HFFc6 (cell line): ENCODE measurements around the gene MYOD1. TPM values are rescaled to one million over a fixed set of nuclear protein-coding genes. Genes with fewer than 3 reads are reported as not detected.

Experiments used
- DNase-seq: peaks from one replicate; pipeline ENCODE4 v3.0.0-alpha.2; 2018
- H3K27ac Mint-ChIP-seq: 2 replicates; pipeline ENCODE4 v1.8.0; 2020; ENCODE audit warnings: mild to moderate bottlenecking, mixed read lengths
- H3K27me3 Mint-ChIP-seq: 2 replicates; pipeline ENCODE4 v1.8.0; 2021; ENCODE audit warnings: mild to moderate bottlenecking, moderate library complexity, mixed read lengths; ENCODE audit not compliant: insufficient read depth
- H3K36me3 Mint-ChIP-seq: 2 replicates; pipeline ENCODE4 v1.8.0; 2021; ENCODE audit warnings: low read depth, mixed read lengths
- H3K4me1 Mint-ChIP-seq: 2 replicates; pipeline ENCODE4 v1.8.0; 2020; ENCODE audit warnings: low read depth, mixed read lengths
- H3K4me3 Mint-ChIP-seq: 2 replicates; pipeline ENCODE4 v1.8.0; 2020; ENCODE audit warnings: mild to moderate bottlenecking, moderate library complexity, mixed read lengths
- H3K9me3 Mint-ChIP-seq: 2 replicates; pipeline ENCODE4 v1.8.0; 2020; ENCODE audit warnings: mild to moderate bottlenecking, mixed read lengths
- total RNA-seq, 6 experiments: library from RNA; stranded (reverse); fragmentation: NEBNext Ultra II Directional; extraction: Animal tissue kit (Norgen Biotek cat#: 25700); gene quantifications; 2 replicates in 1 of 6; 3 replicates in 5 of 6; pipeline ENCODE4 v1.2.3, GENCODE V29; 2021
- TF ChIP-seq, protein P1 (sequence below): fragments of 200-600 bp; sonication (generic); IDR thresholded peaks from 2 replicates; pipeline ENCODE4 v1.5.0; 2021; ENCODE audit warnings: antibody characterized with exemption, mild to moderate bottlenecking

The MYOD1 gene
- total RNA-seq, 6 experiments from 2014 or later, result not detected

DNA sequence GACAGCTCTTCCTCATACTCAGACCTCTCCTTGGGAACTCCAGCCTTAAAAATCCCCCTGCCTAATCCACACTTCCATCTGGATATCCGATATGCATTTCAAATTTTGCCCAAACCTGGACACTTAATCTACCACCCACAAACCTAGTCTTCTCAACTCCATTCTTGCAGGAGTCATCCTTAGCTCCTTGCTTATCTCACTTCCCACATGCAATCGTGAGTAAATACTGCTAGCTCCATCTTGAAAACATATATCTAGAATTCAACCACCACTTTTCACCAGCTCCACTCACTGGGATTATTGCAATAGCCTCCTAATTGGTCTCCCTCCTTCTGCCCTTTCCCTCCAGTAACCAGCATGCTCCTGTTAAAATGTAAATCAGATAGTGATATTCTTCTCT is 2.6 kb upstream of the MYOD1 start:
- Mint-ChIP-seq H3K9me3 (no peaks in the 10 kb centered on the region), H3K4me3 (no peak overlapping the region), H3K27me3 (peaks cover 22% of the 10 kb centered on the region), H3K4me1 (no peaks in the 10 kb centered on the region), H3K36me3 (no peaks in the 10 kb centered on the region), H3K27ac (no peak overlapping the region)
- DNase-seq, result no peak
- TF ChIP-seq, protein P1, sequence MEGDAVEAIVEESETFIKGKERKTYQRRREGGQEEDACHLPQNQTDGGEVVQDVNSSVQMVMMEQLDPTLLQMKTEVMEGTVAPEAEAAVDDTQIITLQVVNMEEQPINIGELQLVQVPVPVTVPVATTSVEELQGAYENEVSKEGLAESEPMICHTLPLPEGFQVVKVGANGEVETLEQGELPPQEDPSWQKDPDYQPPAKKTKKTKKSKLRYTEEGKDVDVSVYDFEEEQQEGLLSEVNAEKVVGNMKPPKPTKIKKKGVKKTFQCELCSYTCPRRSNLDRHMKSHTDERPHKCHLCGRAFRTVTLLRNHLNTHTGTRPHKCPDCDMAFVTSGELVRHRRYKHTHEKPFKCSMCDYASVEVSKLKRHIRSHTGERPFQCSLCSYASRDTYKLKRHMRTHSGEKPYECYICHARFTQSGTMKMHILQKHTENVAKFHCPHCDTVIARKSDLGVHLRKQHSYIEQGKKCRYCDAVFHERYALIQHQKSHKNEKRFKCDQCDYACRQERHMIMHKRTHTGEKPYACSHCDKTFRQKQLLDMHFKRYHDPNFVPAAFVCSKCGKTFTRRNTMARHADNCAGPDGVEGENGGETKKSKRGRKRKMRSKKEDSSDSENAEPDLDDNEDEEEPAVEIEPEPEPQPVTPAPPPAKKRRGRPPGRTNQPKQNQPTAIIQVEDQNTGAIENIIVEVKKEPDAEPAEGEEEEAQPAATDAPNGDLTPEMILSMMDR, result no peak

DNA sequence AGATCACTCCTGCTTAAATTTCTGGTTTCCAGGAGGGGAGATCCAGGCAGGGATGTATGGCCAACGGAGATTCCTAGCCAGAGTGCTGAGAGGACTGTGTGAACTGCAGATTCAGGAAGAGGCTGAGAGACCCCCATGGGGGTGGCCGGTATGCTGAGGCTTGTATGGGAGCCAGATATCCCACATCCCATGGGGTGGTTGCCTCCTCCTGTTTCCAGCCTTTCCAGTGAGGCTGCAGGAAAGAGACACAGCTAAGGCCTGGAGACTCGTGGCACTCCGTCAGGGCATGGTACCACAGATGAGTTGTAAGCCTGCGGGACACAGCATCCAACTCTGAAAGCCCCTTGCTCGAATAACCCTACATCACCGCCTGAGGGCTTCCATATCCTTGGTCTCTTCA is 1.4 kb upstream of the MYOD1 start:
- TF ChIP-seq, protein P1, result no peak
- no peak for DNase-seq
- Mint-ChIP-seq H3K27me3 (peaks cover 25% of the 10 kb centered on the region), H3K27ac (no peak overlapping the region), H3K9me3 (no peaks in the 10 kb centered on the region), H3K36me3 (no peaks in the 10 kb centered on the region), H3K4me1 (no peaks in the 10 kb centered on the region), H3K4me3 (no peak overlapping the region)

DNA sequence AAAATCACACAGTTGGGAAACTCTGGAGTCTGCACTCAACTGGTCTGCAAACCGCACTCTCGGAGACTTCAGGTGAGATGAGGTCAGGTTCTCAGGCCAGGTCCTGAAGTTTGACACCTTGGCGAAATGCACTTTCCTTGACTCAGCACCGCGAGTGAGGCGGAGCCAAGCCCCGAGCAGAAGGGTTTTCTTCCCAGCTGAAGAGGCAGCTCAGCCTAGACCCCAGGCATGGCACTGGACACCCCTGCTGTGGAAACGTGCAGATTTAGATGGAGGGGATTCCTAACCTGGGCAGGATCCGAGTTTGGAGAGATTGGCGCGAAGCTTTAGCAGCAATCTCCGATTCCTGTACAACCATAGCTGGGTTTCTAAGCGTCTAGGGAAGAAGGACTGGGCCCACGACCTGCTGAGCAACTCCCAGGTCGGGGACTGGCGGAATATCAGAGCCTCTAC is 835 bp upstream of the MYOD1 start:
- H3K27me3 Mint-ChIP-seq, result peaks cover 28% of the 10 kb centered on the region
- no peak overlapping the region for H3K27ac Mint-ChIP-seq
- H3K4me3 Mint-ChIP-seq, result no peak overlapping the region
- no peak for DNase-seq
- no peaks in the 10 kb centered on the region for H3K9me3 Mint-ChIP-seq
- H3K36me3 Mint-ChIP-seq, result no peaks in the 10 kb centered on the region
- TF ChIP-seq, protein P1, result no peak
- H3K4me1 Mint-ChIP-seq, result no peaks in the 10 kb centered on the region

DNA sequence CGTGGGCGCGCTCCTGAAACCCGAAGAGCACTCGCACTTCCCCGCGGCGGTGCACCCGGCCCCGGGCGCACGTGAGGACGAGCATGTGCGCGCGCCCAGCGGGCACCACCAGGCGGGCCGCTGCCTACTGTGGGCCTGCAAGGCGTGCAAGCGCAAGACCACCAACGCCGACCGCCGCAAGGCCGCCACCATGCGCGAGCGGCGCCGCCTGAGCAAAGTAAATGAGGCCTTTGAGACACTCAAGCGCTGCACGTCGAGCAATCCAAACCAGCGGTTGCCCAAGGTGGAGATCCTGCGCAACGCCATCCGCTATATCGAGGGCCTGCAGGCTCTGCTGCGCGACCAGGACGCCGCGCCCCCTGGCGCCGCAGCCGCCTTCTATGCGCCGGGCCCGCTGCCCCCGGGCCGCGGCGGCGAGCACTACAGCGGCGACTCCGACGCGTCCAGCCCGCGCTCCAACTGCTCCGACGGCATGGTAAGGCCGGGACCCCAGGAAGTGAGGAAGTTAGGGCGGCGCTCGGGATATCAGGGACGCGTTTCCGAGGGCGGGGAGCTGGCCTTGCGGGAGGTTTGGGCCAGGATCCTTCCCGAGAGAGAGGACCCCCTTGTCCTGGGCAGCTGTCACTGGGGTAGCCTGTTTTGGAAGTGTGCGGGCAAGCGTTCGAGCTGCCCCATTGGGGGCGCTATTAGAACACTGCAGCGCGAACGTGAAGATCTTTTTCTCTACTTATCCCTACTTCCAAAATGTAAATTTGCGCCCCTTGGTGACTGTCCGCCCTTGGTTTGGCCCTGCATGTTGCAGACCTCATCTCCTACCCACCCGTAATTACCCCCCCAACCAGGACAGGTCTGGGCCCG is 796 bp downstream of the MYOD1 start:
- H3K4me3 Mint-ChIP-seq, result no peak overlapping the region
- H3K4me1 Mint-ChIP-seq, result no peaks in the 10 kb centered on the region
- no peaks in the 10 kb centered on the region for H3K36me3 Mint-ChIP-seq
- DNase-seq, result no peak
- no peaks in the 10 kb centered on the region for H3K9me3 Mint-ChIP-seq
- TF ChIP-seq, protein P1, result peak; percentile 33
- H3K27me3 Mint-ChIP-seq, result peaks cover 31% of the 10 kb centered on the region
- no peak overlapping the region for H3K27ac Mint-ChIP-seq

DNA sequence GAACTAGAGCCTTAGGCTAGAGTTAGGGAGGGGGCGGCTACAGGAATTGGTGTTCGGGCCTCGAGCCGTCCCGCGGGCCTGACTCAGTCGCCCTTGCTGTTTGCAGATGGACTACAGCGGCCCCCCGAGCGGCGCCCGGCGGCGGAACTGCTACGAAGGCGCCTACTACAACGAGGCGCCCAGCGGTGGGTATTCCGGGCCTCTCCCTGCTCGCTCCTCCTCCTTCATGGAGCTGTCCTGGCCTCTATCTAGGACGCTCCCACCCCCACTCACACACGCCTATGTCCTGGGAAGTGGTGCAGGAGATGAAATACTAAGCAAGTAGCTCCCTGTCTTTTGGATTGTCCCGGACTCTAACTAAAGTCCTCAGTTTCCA is 1.4 kb downstream of the MYOD1 start:
- Mint-ChIP-seq H3K4me1 (no peaks in the 10 kb centered on the region), H3K9me3 (no peaks in the 10 kb centered on the region), H3K36me3 (no peaks in the 10 kb centered on the region), H3K27ac (no peak overlapping the region), H3K4me3 (no peak overlapping the region), H3K27me3 (peaks cover 33% of the 10 kb centered on the region)
- no peak for DNase-seq
- TF ChIP-seq, protein P1, result no peak
